Stimulated activated CD8-positive, alpha-beta memory T cell treated with anti-CD3 and anti-CD28 coated beads, Interleukin-12 subunit alpha, Interleukin-12 subunit beta, amount 100 ng/mL, for 24 hours (primary cell): ENCODE data around the gene ZNF155.

Experiments used
- DNase-seq: peaks from one replicate; pipeline ENCODE4 v3.0.0-alpha.2; 2020; ENCODE audit errors: extremely low read depth

The ZNF155 gene

GRCh38 chr19:44003461-44004009, 19.5 kb downstream of the ZNF155 start:
- no peak for DNase-seq

GRCh38 chr19:44005973-44006372, 22.0 kb downstream of the ZNF155 start:
- no peak for DNase-seq

GRCh38 chr19:44007473-44007872, 23.5 kb downstream of the ZNF155 start:
- DNase-seq = no peak

- no peak for DNase-seq
Observed at GRCh38 chr19:44010468-44010867, 26.5 kb downstream of the ZNF155 start.

- DNase-seq = no peak
Observed at GRCh38 chr19:44019498-44019897, 35.5 kb downstream of the ZNF155 start.

GRCh38 chr19:44021221-44021620, 37.2 kb downstream of the ZNF155 start:
- DNase-seq = no peak

GRCh38 chr19:44024900-44025216, 40.9 kb downstream of the ZNF155 start:
- DNase-seq = no peak

GRCh38 chr19:44025217-44025936, 41.4 kb downstream of the ZNF155 start, which contains the start of gene ZNF222:
ZNF222 (plus strand) TSS chr19:44025379; CDS start chr19:44025437, 58 bp downstream.
- DNase-seq = peak; percentile 52

- DNase-seq = no peak
Observed at GRCh38 chr19:44026622-44027021, 42.6 kb downstream of the ZNF155 start.

- DNase-seq = no peak
Observed at GRCh38 chr19:44032001-44032610, 48.1 kb downstream of the ZNF155 start.

- DNase-seq = no peak
Observed at GRCh38 chr19:44042147-44042546, 58.2 kb downstream of the ZNF155 start.
